GM12878 (cell line): ENCODE results near the gene PUS10. TPM values are rescaled to one million over a fixed set of nuclear protein-coding genes. Genes with fewer than 3 reads are reported as not detected.

Experiments used
- ATAC-seq: fragments of 200-7000 bp; cut with Tn5 transposase; 3 replicates; pipeline ENCODE4 v1.9.1; 2020; ENCODE audit warnings: mild to moderate bottlenecking, moderate library complexity
- BruUV-seq: library from RNA; stranded (reverse); fragments of 400-500 nt; replicated peaks from 2 replicates; lab custom pipeline; 2021; lab: Mats Ljungman, UMichigan
- CTCF ChIA-PET: fragments of 300-600 bp; sonication (Branson Sonifier 250); formaldehyde crosslinking; extraction: SDS; loops from one replicate; lab custom pipeline; 2021; ENCODE audit warnings: inconsistent platforms; lab: Yijun Ruan, JAX
- POLR2A ChIA-PET: fragments of 350-600 bp; formaldehyde crosslinking; extraction: SDS; loops from one replicate; lab custom pipeline; 2021; ENCODE audit warnings: inconsistent platforms; lab: Charles Lee
- RAD21 ChIA-PET: fragments of 300-600 bp; sonication (Branson Sonifier 250); formaldehyde crosslinking; loops from one replicate; lab custom pipeline; 2023; ENCODE audit warnings: antibody characterized with exemption; ENCODE audit not compliant: unreplicated experiment; lab: Charles Lee
- SMC1A ChIA-PET: fragments of 300-600 bp; sonication (Branson Sonifier 250); formaldehyde crosslinking; loops from one replicate; lab custom pipeline; 2023; ENCODE audit not compliant: unreplicated experiment, uncharacterized antibody; lab: Charles Lee
- DNase-seq: peaks from one replicate; pipeline ENCODE4 v3.0.0-alpha.2; 2011; ENCODE audit warnings: low read depth, low spot score
- FAIRE-seq: peaks from 3 replicates; lab custom pipeline; 2011; peaks lifted over from hg19 to GRCh38; lab: Jason Lieb, UNC
- H2AFZ ChIP-seq: 2 replicates; pipeline ENCODE4 v1.6.0; 2011; ENCODE audit warnings: low read depth, low read length, control low read depth; ENCODE audit not compliant: control insufficient read depth
- H3K27ac ChIP-seq: 2 replicates; pipeline ENCODE4 v1.5.1; 2011; ENCODE audit warnings: control low read depth; ENCODE audit not compliant: control insufficient read depth, insufficient read depth
- H3K27me3 ChIP-seq, 2 experiments: replicated peaks in 1 of 2; 2 replicates each; pipeline versions ENCODE4 v1.6.0 to v1.6.1; 2011; ENCODE audit warnings: low read length in 1 of 2; ENCODE audit not compliant: control insufficient read depth in 2 of 2, insufficient read depth in 2 of 2
- H3K36me3 ChIP-seq, 2 experiments: 2 replicates each; pipeline ENCODE4 v1.5.1; 2011; ENCODE audit warnings: low read length in 1 of 2; ENCODE audit not compliant: control insufficient read depth in 2 of 2, insufficient read depth in 2 of 2
- H3K4me1 ChIP-seq: 2 replicates; pipeline ENCODE4 v1.6.1; 2011; ENCODE audit warnings: mild to moderate bottlenecking, low read length, moderate library complexity, mixed read lengths; ENCODE audit not compliant: control insufficient read depth, insufficient read depth
- H3K4me2 ChIP-seq: 2 replicates; pipeline ENCODE4 v1.6.0; 2011; ENCODE audit warnings: control low read depth; ENCODE audit not compliant: control insufficient read depth, insufficient read depth
- H3K4me3 ChIP-seq: fragments of 200-600 bp; sonication (generic); 2 replicates; pipeline ENCODE4 v1.5.1; 2016
- H3K79me2 ChIP-seq: 2 replicates; pipeline ENCODE4 v1.6.0; 2011; ENCODE audit warnings: low read length; ENCODE audit not compliant: control insufficient read depth, insufficient read depth
- H3K9ac ChIP-seq: 2 replicates; pipeline ENCODE4 v1.8.0; 2011; ENCODE audit warnings: low read length, control low read depth, mixed read lengths; ENCODE audit not compliant: control insufficient read depth, insufficient read depth
- H3K9me3 ChIP-seq: replicated peaks from 3 replicates; pipeline ENCODE4 v1.5.1; 2011; ENCODE audit warnings: mild to moderate bottlenecking, low read length; ENCODE audit not compliant: control insufficient read depth, insufficient read depth
- H4K20me1 ChIP-seq: 2 replicates; pipeline ENCODE4 v1.6.0; 2011; ENCODE audit not compliant: control insufficient read depth, insufficient read depth
- BHLHE40 ChIP-seq, 2 experiments: fragments of 450-650 bp in 1 of 2; IDR thresholded peaks; 2 replicates each; pipeline ENCODE4 v1.6.1; 2011 to 2017; ENCODE audit warnings: low read depth in 2 of 2, borderline replicate concordance in 1 of 2, improper control_type of control experiment in 1 of 2, low read length in 1 of 2, mild to moderate bottlenecking in 1 of 2
- CEBPB ChIP-seq, 2 experiments: fragments of 150-350 bp in 1 of 2; IDR thresholded peaks; 2 replicates each; pipeline ENCODE4 v1.6.1; 2012 to 2014; ENCODE audit warnings: low read depth in 2 of 2, low read length in 2 of 2, borderline replicate concordance in 1 of 2, inconsistent platforms in 1 of 2
- CREB1 ChIP-seq: IDR thresholded peaks from 2 replicates; pipeline ENCODE4 v1.6.1; 2012; ENCODE audit warnings: low read depth, mild to moderate bottlenecking, inconsistent platforms
- EGR1 ChIP-seq, 2 experiments: IDR thresholded peaks; 1 replicate in 1 of 2; 2 replicates in 1 of 2; pipeline ENCODE4 v1.6.1; 2011 to 2012; ENCODE audit warnings: low read depth in 2 of 2, low read length in 2 of 2, borderline replicate concordance in 1 of 2, mild to moderate bottlenecking in 1 of 2, moderate library complexity in 1 of 2
- ETV6 ChIP-seq, 2 experiments: fragments of 450-650 bp in 1 of 2; IDR thresholded peaks in 1 of 2; conservative IDR thresholded peaks in 1 of 2; 2 replicates each; pipeline ENCODE4 v1.6.1; 2014; ENCODE audit warnings: antibody characterized with exemption in 1 of 2, borderline replicate concordance in 1 of 2, low read depth in 1 of 2, mild to moderate bottlenecking in 1 of 2, moderate library complexity in 1 of 2
- FOXM1 ChIP-seq: IDR thresholded peaks from 2 replicates; pipeline ENCODE4 v1.6.1; 2012; ENCODE audit warnings: low read depth, mild to moderate bottlenecking, inconsistent platforms, low read length, moderate library complexity
- IKZF1 ChIP-seq: fragments of 450-650 bp; conservative IDR thresholded peaks from 2 replicates; pipeline ENCODE4 v1.6.1; 2017; ENCODE audit warnings: antibody characterized with exemption, mild to moderate bottlenecking
- SKIL ChIP-seq: fragments of 450-650 bp; IDR thresholded peaks from 2 replicates; pipeline ENCODE4 v1.6.1; 2017; ENCODE audit warnings: mild to moderate bottlenecking, low read depth, inconsistent platforms; ENCODE audit not compliant: poor library complexity, severe bottlenecking
- SPI1 ChIP-seq: IDR thresholded peaks from 2 replicates; pipeline ENCODE4 v1.6.1; 2011; ENCODE audit warnings: low read depth, mild to moderate bottlenecking, low read length, moderate library complexity, borderline replicate concordance; ENCODE audit not compliant: insufficient read depth
- TCF3 ChIP-seq: IDR thresholded peaks from 2 replicates; pipeline ENCODE4 v1.6.1; 2012; ENCODE audit warnings: low read depth, mild to moderate bottlenecking, low read length, borderline replicate concordance; ENCODE audit not compliant: insufficient read depth
- YY1 ChIP-seq: IDR thresholded peaks from 2 replicates; pipeline ENCODE4 v1.6.1; 2011; ENCODE audit warnings: low read depth, mild to moderate bottlenecking, low read length
- ZBED1 ChIP-seq: IDR thresholded peaks from 2 replicates; pipeline ENCODE4 v1.6.1; 2016; ENCODE audit warnings: borderline replicate concordance
- ZBTB40 ChIP-seq: fragments of 450-650 bp; IDR thresholded peaks from 2 replicates; pipeline ENCODE4 v1.6.1; 2016; ENCODE audit warnings: mild to moderate bottlenecking, moderate library complexity, borderline replicate concordance
- WGBS: methylation state at CpG from one replicate; pipeline ENCODE4 v1.1.6; 2016; ENCODE audit warnings: low lambda C conversion rate; ENCODE audit not compliant: insufficient replicate concordance, insufficient coverage; ENCODE audit errors: missing lambda C conversion rate; 5-methylcytosine and 5-hydroxymethylcytosine counted together
- in situ Hi-C: fragments of 300-500 bp; cut with MboI; formaldehyde crosslinking; loops from 9 replicates; pipeline ENCODE4 v1.14.3; 2018; ENCODE audit warnings: mixed read lengths
- intact Hi-C: fragments of 100-400 bp; cut with micrococcal nuclease; formaldehyde crosslinking; loops from one replicate; pipeline ENCODE4 v1.14.2; 2022; ENCODE audit not compliant: unreplicated experiment
- polyA plus RNA-seq, 11 experiments: library from polyadenylated mRNA; depleted of rRNA in 4 of 11; unstranded in 6 of 11; stranded (reverse) in 5 of 11; fragments of >200 nt; fragmentation: Nextera tagmentation in 4 of 11; fragmentation: Illumina TruSeq in 1 of 11; extraction: Ambion mirVana in 4 of 11; extraction: Trizol in 1 of 11; gene quantifications; 1 replicate in 1 of 11; 2 replicates in 10 of 11; pipeline versions ENCODE4 v1.2.1 to v1.2.3, GENCODE V29; 2011 to 2016; ENCODE audit warnings: inconsistent platforms in 2 of 11, missing spikeins in 2 of 11, low read depth in 1 of 11
- total RNA-seq, 4 experiments: library from RNA; depleted of rRNA in 3 of 4; stranded (reverse); fragments of >200 nt in 3 of 4; fragmentation: Illumina TruSeq in 1 of 4; extraction: Trizol in 1 of 4; gene quantifications; 2 replicates each; pipeline versions ENCODE4 v1.2.1 to v1.2.3, GENCODE V29; 2013 to 2021

Gene PUS10
- total and polyA plus RNA-seq, 10 of the 15 experiments (the other 5 are each of a cell fraction or from before 2014, with no cell fraction given) = 9.1 to 17.0 (median 13.0) TPM

GRCh38 chr2:60899230-60899891 lies 118.7 kb downstream of the PUS10 start:
- in situ Hi-C loops = no loop called here
- H2AFZ ChIP-seq = no peak overlapping the region
- BruUV-seq = TSS peak; percentile 98
- ChIA-PET POLR2A (interaction anchor here (0.5 to 1.8 kb wide), 10 partner anchors 8 to 892 kb away, joined by 3 to 9 read pairs (median 4); partner anchors contain the start of gene REL), CTCF (interaction anchor here (0.7 to 2.0 kb wide), 6 partner anchors 9 to 100 kb away, joined by 3 to 9 read pairs (median 4); no protein-coding TSS in a partner anchor), SMC1A (interaction anchor here (0.7 to 3.4 kb wide), 19 partner anchors 8 to 103 kb away, joined by 3 to 14 read pairs (median 4); partner anchors contain the start of gene REL), RAD21 (interaction anchor here (0.7 to 2.8 kb wide), 10 partner anchors 9 to 100 kb away, joined by 3 to 14 read pairs (median 4); partner anchors contain the start of gene REL)
- peaks cover 10 to 44% of the 10 kb centered on the region in 2 experiments for H3K36me3 ChIP-seq
- peak overlapping the region; percentile 23 for H3K4me2 ChIP-seq
- no peaks in the 10 kb centered on the region for H3K27me3 ChIP-seq
- H3K4me1 ChIP-seq = peaks cover 13% of the 10 kb centered on the region
- H3K4me3 ChIP-seq = no peak overlapping the region
- H3K79me2 ChIP-seq = peaks cover 28% of the 10 kb centered on the region
- DNase-seq (peak; percentile 37), FAIRE-seq (no peak), ATAC-seq (peak; percentile 68)
- intact Hi-C loops = no loop called here
- no peaks in the 10 kb centered on the region for H3K9me3 ChIP-seq
- peak overlapping the region; percentile 47 for H3K27ac ChIP-seq
- peak overlapping the region; percentile 30; the same call in 1 of the 2 replicates for H3K9ac ChIP-seq
- 37% methylated on average over 6 of the region's 6 CpGs for WGBS
- no peaks in the 10 kb centered on the region for H4K20me1 ChIP-seq
- TF ChIP-seq ZBED1 (peak; percentile 83), FOXM1 (peak; percentile 87; the same call in 1 of the 2 replicates), SKIL (peak; percentile 70), ZBTB40 (no peak), TCF3 (0 out of 2 replicates have a peak, but pooled peaks have one; percentile 44), IKZF1 (peak; percentile 96), BHLHE40 (IDR thresholded peaks at IDR 0.05; ENCODE audit: borderline replicate concordance in 1 of 2, low read depth in 2 of 2, low read length in 1 of 2) (peak in 1 of 2 experiments; percentile 36; a peak in 1 of 4 replicates), SPI1 (no peak), YY1 (no peak), CEBPB (IDR thresholded peaks at IDR 0.05; ENCODE audit: borderline replicate concordance in 1 of 2, low read depth in 2 of 2, low read length in 2 of 2) (peak in 1 of 2 experiments; percentile 69; a peak in 1 of 4 replicates), CREB1 (peak; percentile 73; the same call in 1 of the 2 replicates), ETV6 (conservative IDR thresholded peaks at IDR 0.05 in 1 of 2, IDR thresholded peaks at IDR 0.05 in 1 of 2; ENCODE audit: borderline replicate concordance in 1 of 2, low read depth in 1 of 2) (0 out of 4 replicates have a peak, but pooled peaks of 1 of the 2 experiments have one; percentile 17), EGR1 (IDR thresholded peaks at IDR 0.05; ENCODE audit: borderline replicate concordance in 1 of 2, low read depth in 2 of 2, low read length in 2 of 2) (peak in 1 of 2 experiments; percentile 68; a peak in 1 of 3 replicates)
